HG03439 (cell line): ENCODE measurements around the gene IFFO2.

Experiments
- ATAC-seq: cut with Tn5 transposase; IDR thresholded peaks from one replicate; pipeline ENCODE4 v1.9.1; 2021; ENCODE audit warnings: mild to moderate bottlenecking, moderate library complexity; ENCODE audit not compliant: unreplicated experiment

The IFFO2 gene

GRCh38 chr1:18951818-18952391, 4.6 kb downstream of the IFFO2 start:
- ATAC-seq: peak; percentile 47

GRCh38 chr1:18951416-18951815, 5.1 kb downstream of the IFFO2 start:
- ATAC-seq: no peak

GRCh38 chr1:18950401-18951026, 6.0 kb downstream of the IFFO2 start:
- no peak for ATAC-seq

GRCh38 chr1:18949686-18950400, 6.6 kb downstream of the IFFO2 start:
- no peak for ATAC-seq

GRCh38 chr1:18948913-18949685, 7.4 kb downstream of the IFFO2 start:
- ATAC-seq: no peak

- no peak for ATAC-seq
These were observed 8.2 kb downstream of the IFFO2 start for GRCh38 chr1:18948048-18948912.

GRCh38 chr1:18947570-18947969, 8.9 kb downstream of the IFFO2 start:
- ATAC-seq: no peak

- no peak for ATAC-seq
These were observed 9.7 kb downstream of the IFFO2 start for GRCh38 chr1:18946550-18947381.

GRCh38 chr1:18945401-18945849, 11.1 kb downstream of the IFFO2 start:
- no peak for ATAC-seq

GRCh38 chr1:18944810-18945209, 11.7 kb downstream of the IFFO2 start:
- no peak for ATAC-seq

- no peak for ATAC-seq
These were observed 12.4 kb downstream of the IFFO2 start for GRCh38 chr1:18943914-18944572.

GRCh38 chr1:18943162-18943561, 13.3 kb downstream of the IFFO2 start:
- no peak for ATAC-seq

- ATAC-seq: no peak
These were observed 14.1 kb downstream of the IFFO2 start for GRCh38 chr1:18942340-18942739.

- ATAC-seq: no peak
These were observed 15.0 kb downstream of the IFFO2 start for GRCh38 chr1:18941221-18942141.

- ATAC-seq: no peak
These were observed 16.0 kb downstream of the IFFO2 start for GRCh38 chr1:18940303-18941020.

- ATAC-seq: no peak
These were observed 16.8 kb downstream of the IFFO2 start for GRCh38 chr1:18939398-18940302.
